Cardiac atrium fibroblast (primary cell): ENCODE measurements around the gene RABGGTA. TPM values are rescaled to one million over a fixed set of nuclear protein-coding genes. Genes with fewer than 3 reads are reported as not detected.

Experiments
- total RNA-seq: library from RNA; depleted of rRNA; stranded (reverse); fragments of >200 nt; gene quantifications from 2 replicates; pipeline ENCODE4 v1.2.3, GENCODE V29; 2015

The RABGGTA gene, protein sequence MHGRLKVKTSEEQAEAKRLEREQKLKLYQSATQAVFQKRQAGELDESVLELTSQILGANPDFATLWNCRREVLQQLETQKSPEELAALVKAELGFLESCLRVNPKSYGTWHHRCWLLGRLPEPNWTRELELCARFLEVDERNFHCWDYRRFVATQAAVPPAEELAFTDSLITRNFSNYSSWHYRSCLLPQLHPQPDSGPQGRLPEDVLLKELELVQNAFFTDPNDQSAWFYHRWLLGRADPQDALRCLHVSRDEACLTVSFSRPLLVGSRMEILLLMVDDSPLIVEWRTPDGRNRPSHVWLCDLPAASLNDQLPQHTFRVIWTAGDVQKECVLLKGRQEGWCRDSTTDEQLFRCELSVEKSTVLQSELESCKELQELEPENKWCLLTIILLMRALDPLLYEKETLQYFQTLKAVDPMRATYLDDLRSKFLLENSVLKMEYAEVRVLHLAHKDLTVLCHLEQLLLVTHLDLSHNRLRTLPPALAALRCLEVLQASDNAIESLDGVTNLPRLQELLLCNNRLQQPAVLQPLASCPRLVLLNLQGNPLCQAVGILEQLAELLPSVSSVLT
- 25.9 and 39.9 TPM in 2 replicates for total RNA-seq

GRCh38 chr14:24271134-24271833, at the start of gene RABGGTA:
RABGGTA (minus strand) TSS chr14:24271597; CDS start chr14:24271115, 482 bp downstream.

DNA sequence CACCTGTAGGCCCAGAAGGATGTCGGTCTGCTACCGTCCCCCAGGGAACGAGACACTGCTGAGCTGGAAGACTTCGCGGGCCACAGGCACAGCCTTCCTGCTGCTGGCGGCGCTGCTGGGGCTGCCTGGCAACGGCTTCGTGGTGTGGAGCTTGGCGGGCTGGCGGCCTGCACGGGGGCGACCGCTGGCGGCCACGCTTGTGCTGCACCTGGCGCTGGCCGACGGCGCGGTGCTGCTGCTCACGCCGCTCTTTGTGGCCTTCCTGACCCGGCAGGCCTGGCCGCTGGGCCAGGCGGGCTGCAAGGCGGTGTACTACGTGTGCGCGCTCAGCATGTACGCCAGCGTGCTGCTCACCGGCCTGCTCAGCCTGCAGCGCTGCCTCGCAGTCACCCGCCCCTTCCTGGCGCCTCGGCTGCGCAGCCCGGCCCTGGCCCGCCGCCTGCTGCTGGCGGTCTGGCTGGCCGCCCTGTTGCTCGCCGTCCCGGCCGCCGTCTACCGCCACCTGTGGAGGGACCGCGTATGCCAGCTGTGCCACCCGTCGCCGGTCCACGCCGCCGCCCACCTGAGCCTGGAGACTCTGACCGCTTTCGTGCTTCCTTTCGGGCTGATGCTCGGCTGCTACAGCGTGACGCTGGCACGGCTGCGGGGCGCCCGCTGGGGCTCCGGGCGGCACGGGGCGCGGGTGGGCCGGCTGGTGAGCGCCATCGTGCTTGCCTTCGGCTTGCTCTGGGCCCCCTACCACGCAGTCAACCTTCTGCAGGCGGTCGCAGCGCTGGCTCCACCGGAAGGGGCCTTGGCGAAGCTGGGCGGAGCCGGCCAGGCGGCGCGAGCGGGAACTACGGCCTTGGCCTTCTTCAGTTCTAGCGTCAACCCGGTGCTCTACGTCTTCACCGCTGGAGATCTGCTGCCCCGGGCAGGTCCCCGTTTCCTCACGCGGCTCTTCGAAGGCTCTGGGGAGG, 39.5 kb upstream of the RABGGTA start, which contains the start of gene LTB4R:
Gene LTB4R, plus strand, starts transcription at position 857 of the 959 bp plus-strand sequence. CDS start 4,150 bp downstream, outside the sequence.

DNA sequence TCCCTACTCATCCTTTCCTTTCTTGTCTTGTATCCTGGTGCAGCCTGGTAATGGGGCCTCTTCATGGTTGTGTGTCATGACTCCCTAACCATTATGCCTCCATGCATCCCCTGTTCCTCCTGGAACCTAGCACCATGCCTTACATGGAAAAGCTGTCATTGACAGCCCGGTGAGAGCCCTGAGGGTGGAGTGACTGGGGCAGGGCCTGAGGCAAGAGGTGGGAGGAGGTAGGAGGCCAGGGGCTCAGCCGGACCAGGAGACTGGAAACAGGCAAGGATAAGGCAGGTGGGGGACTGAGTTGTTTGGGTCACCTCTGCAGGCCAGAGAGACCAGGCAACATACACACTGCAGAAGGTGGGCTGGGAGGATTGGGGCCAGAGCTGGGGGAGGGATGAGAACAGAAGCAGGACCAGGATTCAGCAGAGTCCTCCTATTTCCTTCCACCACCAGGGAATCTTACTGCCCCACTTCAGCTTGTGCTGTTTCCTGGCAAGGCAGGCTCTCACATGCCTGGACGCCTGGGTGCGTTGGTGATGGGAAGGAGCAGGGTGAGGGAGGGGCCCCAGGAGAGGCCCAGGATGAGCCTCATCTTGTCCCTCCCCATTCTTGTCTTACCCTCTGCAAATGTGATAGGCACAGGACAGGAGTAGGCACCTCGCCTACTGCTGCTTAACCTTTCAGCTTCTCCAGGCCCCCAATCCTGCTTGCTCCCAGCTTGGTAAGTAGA, 38.3 kb upstream of the RABGGTA start, which contains the start of gene LTB4R2:
Gene LTB4R2, plus strand, starts transcription at position 603 of the 727 bp plus-strand sequence. CDS start 525 bp downstream, outside the sequence.

GRCh38 chr14:24307575-24308341, 36.4 kb upstream of the RABGGTA start, which contains the start of gene CIDEB:
CIDEB (minus strand) TSS chr14:24307977; CDS start chr14:24307858, 119 bp downstream.

GRCh38 chr14:24299255-24300191, 28.1 kb upstream of the RABGGTA start, which contains the start of the genes DHRS1 and NOP9:
DHRS1 (minus strand) TSS chr14:24299780; CDS start chr14:24299106, 674 bp downstream.
NOP9 (plus strand) TSS chr14:24299850; CDS start chr14:24299955, 105 bp downstream.

DNA sequence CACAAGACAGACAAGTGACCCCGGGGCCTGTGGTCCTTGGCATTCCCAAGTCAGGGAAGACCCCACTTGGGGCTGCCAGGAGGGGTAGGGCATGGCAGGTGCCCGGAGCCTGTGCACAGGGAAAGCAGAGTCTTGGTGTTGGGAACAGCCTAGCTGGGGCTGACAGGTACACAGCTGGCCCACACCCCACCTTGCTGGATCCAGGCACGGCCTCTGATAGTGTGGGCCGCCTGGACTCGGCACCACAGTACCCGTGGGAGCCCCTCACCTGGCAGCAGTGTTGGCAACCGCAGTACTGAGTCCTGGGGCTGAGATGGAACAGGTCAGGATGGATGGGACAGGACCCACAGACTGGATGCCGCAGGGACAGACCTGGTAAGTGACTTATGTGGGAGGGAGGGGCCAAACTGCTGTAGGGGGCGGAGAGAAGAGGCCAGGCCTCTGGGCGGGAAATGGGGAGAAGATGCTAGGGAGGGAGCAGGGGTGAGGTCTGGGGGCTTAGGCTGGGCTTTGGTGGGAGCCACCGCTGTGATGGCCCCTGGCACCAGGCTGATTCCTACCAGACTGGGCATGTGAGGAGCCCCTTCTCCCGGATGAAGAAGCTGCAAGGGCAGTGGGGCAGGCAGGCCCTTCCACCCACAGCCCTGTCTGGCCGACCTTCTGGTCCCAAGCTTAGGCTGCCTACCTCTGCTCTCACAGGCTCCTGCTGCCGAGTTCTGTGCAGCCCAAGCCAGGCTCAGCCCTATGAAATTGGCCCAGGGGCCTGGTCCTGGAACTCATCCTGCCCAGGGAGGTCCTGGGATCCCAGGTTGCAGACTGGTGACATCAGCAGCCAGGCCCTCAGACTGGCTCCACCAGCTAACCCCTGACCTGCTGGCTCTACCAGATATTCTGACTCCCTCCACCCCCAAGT, 8.3 kb downstream of the RABGGTA start, which contains the start of gene TGM1:
Gene TGM1, minus strand, starts transcription at position 357 of the 913 bp plus-strand sequence. CDS start 825 bp downstream, outside the sequence.

GRCh38 chr14:24232645-24233537, 38.5 kb downstream of the RABGGTA start, which contains the start of gene GMPR2:
GMPR2 (plus strand) TSS chr14:24232929; CDS start chr14:24233254, 325 bp downstream.

GRCh38 chr14:24232121-24232644, 39.2 kb downstream of the RABGGTA start, which contains the start of gene NEDD8:
NEDD8 (minus strand) TSS chr14:24232367; CDS start chr14:24232267, 100 bp downstream.

Other genes starting within 250 kb of the RABGGTA start
- gene CARMIL3, start 219.6 kb downstream of the RABGGTA start, total RNA-seq = 0.16 TPM in 1 of 2 replicates, not detected in the other
- not detected in 2 replicates for gene CPNE6, start 200.0 kb downstream of the RABGGTA start, total RNA-seq
- gene PCK2, start 177.3 kb downstream of the RABGGTA start, total RNA-seq = 32.7 and 43.4 TPM in 2 replicates
- gene DCAF11, start 156.8 kb downstream of the RABGGTA start, total RNA-seq = 27.5 and 28.7 TPM in 2 replicates
- gene NRL, start 156.6 kb downstream of the RABGGTA start, total RNA-seq = 0.32 TPM in 1 of 2 replicates, not detected in the other
- gene FITM1, start 140.9 kb downstream of the RABGGTA start, total RNA-seq = 0.32 TPM in 1 of 2 replicates, not detected in the other
- gene PSME1, start 135.4 kb downstream of the RABGGTA start, total RNA-seq = 151 and 174 TPM in 2 replicates
- 14.4 and 27.4 TPM in 2 replicates for gene EMC9, start 130.0 kb downstream of the RABGGTA start, total RNA-seq
- gene PSME2, start 125.0 kb downstream of the RABGGTA start, total RNA-seq = 44.6 and 52.2 TPM in 2 replicates
- 24.2 and 25.6 TPM in 2 replicates for gene RNF31, start 124.1 kb downstream of the RABGGTA start, total RNA-seq
- 34.2 and 65.2 TPM in 2 replicates for gene IRF9, start 110.3 kb downstream of the RABGGTA start, total RNA-seq
- 2.9 TPM in 1 of 2 replicates, not detected in the other for gene REC8, start 99.5 kb downstream of the RABGGTA start, total RNA-seq
- gene IPO4, start 82.8 kb downstream of the RABGGTA start, total RNA-seq = 24.2 and 39.0 TPM in 2 replicates
- gene TM9SF1, start 76.2 kb downstream of the RABGGTA start, total RNA-seq = 71.5 and 84.7 TPM in 2 replicates
- not detected in 2 replicates for gene TSSK4, start 65.9 kb downstream of the RABGGTA start, total RNA-seq
- gene CHMP4A, start 58.1 kb downstream of the RABGGTA start, total RNA-seq = 34.7 TPM in 2 replicates
- gene MDP1, start 55.5 kb downstream of the RABGGTA start, total RNA-seq = 6.7 and 9.2 TPM in 2 replicates
- 140 and 176 TPM in 2 replicates for gene NEDD8, start 39.2 kb downstream of the RABGGTA start, total RNA-seq
- gene GMPR2, start 38.7 kb downstream of the RABGGTA start, total RNA-seq = 41.7 and 96.7 TPM in 2 replicates
- 42.1 and 42.6 TPM in 2 replicates for gene TINF2, start 29.0 kb downstream of the RABGGTA start, total RNA-seq
- 0.16 and 0.72 TPM in 2 replicates for gene TGM1, start 8.4 kb downstream of the RABGGTA start, total RNA-seq
- 11.3 and 19.0 TPM in 2 replicates for gene DHRS1, start 28.2 kb upstream of the RABGGTA start, total RNA-seq
- 12.6 and 13.9 TPM in 2 replicates for gene NOP9, start 28.3 kb upstream of the RABGGTA start, total RNA-seq
- 0.18 and 2.8 TPM in 2 replicates for gene CIDEB, start 36.4 kb upstream of the RABGGTA start, total RNA-seq
- gene LTB4R2, start 38.5 kb upstream of the RABGGTA start, total RNA-seq = 1.4 and 2.1 TPM in 2 replicates
- 3.6 and 6.3 TPM in 2 replicates for gene LTB4R, start 39.9 kb upstream of the RABGGTA start, total RNA-seq
- 1.8 and 2.3 TPM in 2 replicates for gene ADCY4, start 63.5 kb upstream of the RABGGTA start, total RNA-seq
- 0.36 TPM in 1 of 2 replicates, not detected in the other for gene RIPK3, start 68.4 kb upstream of the RABGGTA start, total RNA-seq
- 40.0 and 41.9 TPM in 2 replicates for gene NFATC4, start 96.6 kb upstream of the RABGGTA start, total RNA-seq
- 6.3 and 11.7 TPM in 2 replicates for gene NYNRIN, start 127.4 kb upstream of the RABGGTA start, total RNA-seq
- gene CBLN3, start 158.1 kb upstream of the RABGGTA start, total RNA-seq = 2.8 and 3.4 TPM in 2 replicates
- 30.3 and 36.6 TPM in 2 replicates for gene KHNYN, start 158.4 kb upstream of the RABGGTA start, total RNA-seq
- gene SDR39U1, start 171.2 kb upstream of the RABGGTA start, total RNA-seq = 14.1 and 24.2 TPM in 2 replicates
- not detected in 2 replicates for gene CMA1, start 236.7 kb upstream of the RABGGTA start, total RNA-seq